GM10248 (cell line): ENCODE results near the gene FRMD3.

ENCODE experiments used
- CTCF ChIA-PET: fragments of 300-600 bp; sonication (Branson Sonifier 250); formaldehyde crosslinking; extraction: SDS; loops from one replicate; lab custom pipeline; 2021; ENCODE audit warnings: antibody characterized with exemption; lab: Yijun Ruan, JAX
- POLR2A ChIA-PET: fragments of 350-650 bp; sonication (Branson Sonifier 250); formaldehyde crosslinking; extraction: SDS; loops from one replicate; lab custom pipeline; 2020; ENCODE audit warnings: antibody characterized with exemption; lab: Yijun Ruan, JAX
- DNase-seq: peaks from one replicate; pipeline ENCODE4 v3.0.0; 2012; ENCODE audit errors: extremely low spot score
- CTCF ChIP-seq: IDR thresholded peaks from 2 replicates; pipeline ENCODE4 v1.5.1; 2012; ENCODE audit warnings: mild to moderate bottlenecking, low read depth; ENCODE audit errors: extremely low read depth, missing control alignments, control extremely low read depth

FRMD3 gene

GRCh38 chr9:83435301-83435700, 102.9 kb downstream of the FRMD3 start:
- CTCF ChIA-PET: no interaction called here
- TF ChIP-seq CTCF: no peak
- no peak for DNase-seq
- POLR2A ChIA-PET: no interaction called here

- ChIA-PET CTCF (interaction anchor here (1.0 kb wide), 1 partner anchor 14 kb away, joined by 3 read pairs; no protein-coding TSS in a partner anchor), POLR2A (no interaction called here)
- DNase-seq: no peak
- TF ChIP-seq CTCF: no peak
Observed at GRCh38 chr9:83434254-83434653, 103.9 kb downstream of the FRMD3 start.

GRCh38 chr9:83433846-83434245, 104.4 kb downstream of the FRMD3 start:
- CTCF ChIA-PET: interaction anchor here (1.0 kb wide), 1 partner anchor 14 kb away, joined by 3 read pairs; no protein-coding TSS in a partner anchor
- POLR2A ChIA-PET: no interaction called here

GRCh38 chr9:83432877-83433550, 105.2 kb downstream of the FRMD3 start:
- TF ChIP-seq CTCF: no peak
- no peak for DNase-seq
- POLR2A ChIA-PET: no interaction called here
- CTCF ChIA-PET: no interaction called here

More at GRCh38 chr9:83433846-83434245, 104.4 kb downstream of the FRMD3 start:
- no peak for TF ChIP-seq CTCF
- no peak for DNase-seq

GRCh38 chr9:83432104-83432627, 106.0 kb downstream of the FRMD3 start:
- CTCF ChIA-PET: no interaction called here
- POLR2A ChIA-PET: interaction anchor here (0.5 kb wide), 1 partner anchor 541 kb away, joined by 4 read pairs; no protein-coding TSS in a partner anchor
- no peak for DNase-seq
- no peak for TF ChIP-seq CTCF

GRCh38 chr9:83431101-83432060, 106.8 kb downstream of the FRMD3 start:
- ChIA-PET CTCF (interaction anchor here (0.6 kb wide), 1 partner anchor 9 kb away, joined by 4 read pairs; no protein-coding TSS in a partner anchor), POLR2A (no interaction called here)
- peak; percentile 23 for DNase-seq
- no peak for TF ChIP-seq CTCF
